Amniotic stem cell (primary cell): ENCODE measurements around the gene INPP4A.
"Not testable (repeated sequence)": the region's sequence is repeated elsewhere in the genome, so short reads cannot be mapped to it uniquely, and the experiment has no call there.

Experiments
- DNase-seq: peaks from one replicate; lab custom pipeline; 2025; lab: John Stamatoyannopoulos, UW

INPP4A gene

DNA sequence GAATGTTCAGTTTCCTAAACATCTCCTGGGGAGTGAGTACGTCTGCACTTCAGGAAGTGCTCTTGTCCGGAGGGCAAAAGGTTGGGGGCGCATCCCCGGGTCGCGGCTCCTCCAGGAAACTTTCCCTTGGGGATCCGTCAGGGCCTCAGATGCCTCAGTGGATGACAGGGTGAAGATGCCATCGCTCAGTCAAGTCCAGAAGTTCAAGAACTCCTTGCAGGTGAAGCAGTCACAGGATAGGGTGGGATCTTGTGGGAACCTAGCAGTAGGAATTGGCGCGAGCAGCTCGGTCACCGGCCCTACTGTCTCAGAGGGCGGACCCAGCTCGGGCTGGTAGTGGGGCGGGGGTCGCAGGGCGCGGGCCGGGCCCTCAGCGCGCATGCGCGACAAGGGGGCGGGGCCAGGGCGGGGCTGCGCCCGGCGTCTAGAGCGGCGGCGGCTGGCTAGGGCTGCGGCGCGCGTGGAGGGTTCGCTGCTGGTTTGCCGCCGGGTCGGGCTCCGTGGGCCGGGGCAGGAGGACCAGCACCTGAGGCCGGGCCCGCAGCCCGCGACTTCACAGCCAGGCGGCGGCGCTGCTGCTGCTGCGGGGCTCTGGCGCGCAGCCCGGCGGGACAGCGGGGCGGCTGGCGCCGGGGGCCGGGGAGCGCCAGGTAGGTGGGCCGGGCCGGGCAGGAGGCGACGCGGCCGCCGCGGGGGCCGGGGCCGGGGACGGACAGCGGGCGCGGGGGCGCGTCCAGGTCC, at the start of gene INPP4A:
TSS of gene INPP4A (plus strand) at position 423 of the 741 bp plus-strand sequence. CDS start 75,191 bp downstream, outside the sequence.
- peak; percentile 27 for DNase-seq

DNA sequence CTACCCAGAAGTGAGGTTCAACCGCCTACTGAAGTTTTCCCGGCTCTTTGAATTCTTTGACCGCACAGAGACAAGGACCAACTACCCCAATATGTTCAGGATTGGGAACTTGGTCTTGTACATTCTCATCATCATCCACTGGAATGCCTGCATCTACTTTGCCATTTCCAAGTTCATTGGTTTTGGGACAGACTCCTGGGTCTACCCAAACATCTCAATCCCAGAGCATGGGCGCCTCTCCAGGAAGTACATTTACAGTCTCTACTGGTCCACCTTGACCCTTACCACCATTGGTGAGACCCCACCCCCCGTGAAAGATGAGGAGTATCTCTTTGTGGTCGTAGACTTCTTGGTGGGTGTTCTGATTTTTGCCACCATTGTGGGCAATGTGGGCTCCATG, 48.7 kb upstream of the INPP4A start:
- no peak for DNase-seq

DNA sequence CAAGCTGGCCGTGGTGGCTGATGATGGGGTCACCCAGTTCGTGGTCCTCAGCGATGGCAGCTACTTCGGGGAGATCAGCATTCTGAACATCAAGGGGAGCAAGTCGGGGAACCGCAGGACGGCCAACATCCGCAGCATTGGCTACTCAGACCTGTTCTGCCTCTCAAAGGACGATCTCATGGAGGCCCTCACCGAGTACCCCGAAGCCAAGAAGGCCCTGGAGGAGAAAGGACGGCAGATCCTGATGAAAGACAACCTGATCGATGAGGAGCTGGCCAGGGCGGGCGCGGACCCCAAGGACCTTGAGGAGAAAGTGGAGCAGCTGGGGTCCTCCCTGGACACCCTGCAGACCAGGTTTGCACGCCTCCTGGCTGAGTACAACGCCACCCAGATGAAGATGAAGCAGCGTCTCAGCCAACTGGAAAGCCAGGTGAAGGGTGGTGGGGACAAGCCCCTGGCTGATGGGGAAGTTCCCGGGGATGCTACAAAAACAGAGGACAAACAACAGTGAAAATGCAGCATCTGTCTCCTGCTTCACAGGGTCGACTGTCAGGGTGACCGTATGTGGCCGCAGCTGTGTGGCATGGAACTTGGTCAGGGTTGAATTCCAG, 47.8 kb upstream of the INPP4A start:
- DNase-seq, result no peak

DNA sequence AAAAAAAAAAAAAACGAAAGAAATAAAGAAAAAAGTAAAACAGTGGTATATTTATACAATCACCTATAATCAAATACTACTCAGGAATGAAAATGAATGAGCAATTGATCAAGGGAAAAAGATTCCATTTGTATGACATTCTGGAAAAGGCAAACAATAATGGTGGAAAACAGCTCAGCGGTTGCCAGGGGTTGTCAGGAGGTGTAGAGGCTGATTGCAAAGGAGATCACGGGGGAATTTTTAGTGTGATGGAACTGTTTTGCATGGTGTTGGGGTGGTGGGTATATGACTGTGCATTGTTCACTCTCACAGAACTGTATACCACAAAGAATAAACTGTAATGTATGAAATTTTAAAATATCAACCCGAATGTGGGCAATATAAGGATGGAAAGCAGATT, 45.5 kb upstream of the INPP4A start:
- DNase-seq, result no peak

DNA sequence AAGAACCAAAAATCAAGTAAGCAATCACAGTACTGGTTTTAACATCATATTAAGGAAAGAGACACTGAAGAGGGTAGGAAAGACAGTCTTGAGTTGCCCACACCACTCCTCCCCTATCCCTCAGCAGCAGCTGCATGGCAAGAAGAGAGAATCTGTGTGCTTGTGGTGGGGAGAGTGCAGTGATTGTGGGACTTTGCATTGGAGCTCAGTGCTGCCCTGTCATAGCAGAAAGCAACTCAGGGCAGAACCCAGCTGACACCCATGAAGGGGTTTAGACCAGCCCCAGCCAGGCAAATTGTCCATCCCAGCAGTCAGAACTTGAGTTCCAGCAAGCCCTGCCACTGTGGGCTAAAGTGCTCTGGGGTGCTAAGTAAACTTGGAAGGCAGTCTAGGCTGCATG, 40.8 kb upstream of the INPP4A start:
- DNase-seq, result no peak

DNA sequence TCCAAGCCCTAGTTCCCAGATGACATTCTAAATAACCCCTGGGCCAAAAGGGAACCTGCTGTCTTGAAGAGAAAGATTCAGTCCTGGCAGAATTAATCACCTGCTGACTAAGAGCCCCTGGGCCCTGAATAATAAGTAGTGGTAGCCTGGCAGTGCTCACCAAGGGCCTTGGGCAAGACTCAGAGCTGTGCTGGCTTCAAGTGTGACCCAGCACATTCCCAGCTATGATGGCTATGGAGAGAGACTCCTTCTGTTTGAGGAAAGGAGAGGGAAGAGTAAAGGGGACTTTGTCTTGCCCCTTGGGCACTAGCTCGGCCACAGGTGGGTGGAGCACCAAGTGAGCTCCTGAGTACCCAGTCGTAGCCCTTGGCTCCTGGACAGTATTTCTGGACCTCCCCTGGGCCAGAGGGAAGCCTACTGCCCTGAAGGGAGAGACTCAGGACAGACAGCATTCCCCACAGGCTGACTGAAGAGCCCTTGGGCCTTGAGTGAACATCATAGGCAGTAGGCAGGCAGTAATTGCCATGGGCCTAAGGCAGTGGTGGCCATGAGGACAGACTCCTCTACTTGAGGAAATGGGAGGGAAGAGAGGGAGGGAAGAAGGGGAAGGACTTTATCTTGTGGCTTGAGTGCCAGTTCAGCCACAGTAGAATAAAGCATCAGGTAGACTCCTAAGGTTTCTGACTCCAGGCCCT, 40.0 kb upstream of the INPP4A start:
- DNase-seq, result no peak

DNA sequence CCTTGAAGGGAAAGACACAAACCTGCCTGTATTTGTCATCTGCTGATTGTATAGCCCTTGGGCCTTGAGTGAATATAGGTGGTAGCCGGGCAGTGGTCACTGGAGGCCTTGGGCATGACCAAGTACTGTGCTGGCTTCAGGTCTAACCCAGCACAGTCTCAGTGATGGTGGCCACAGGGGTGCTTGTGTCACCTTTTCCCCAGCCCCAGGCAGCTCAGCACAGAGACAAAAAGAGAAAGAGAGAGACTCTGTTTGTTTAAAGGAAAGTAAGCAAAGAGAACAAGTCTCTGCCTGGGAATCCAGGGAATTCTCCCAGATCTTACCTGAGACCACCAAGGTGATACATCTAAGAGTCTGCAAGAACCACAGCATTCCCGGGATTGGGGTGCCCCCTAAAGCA, 39.4 kb upstream of the INPP4A start:
- no peak for DNase-seq

DNA sequence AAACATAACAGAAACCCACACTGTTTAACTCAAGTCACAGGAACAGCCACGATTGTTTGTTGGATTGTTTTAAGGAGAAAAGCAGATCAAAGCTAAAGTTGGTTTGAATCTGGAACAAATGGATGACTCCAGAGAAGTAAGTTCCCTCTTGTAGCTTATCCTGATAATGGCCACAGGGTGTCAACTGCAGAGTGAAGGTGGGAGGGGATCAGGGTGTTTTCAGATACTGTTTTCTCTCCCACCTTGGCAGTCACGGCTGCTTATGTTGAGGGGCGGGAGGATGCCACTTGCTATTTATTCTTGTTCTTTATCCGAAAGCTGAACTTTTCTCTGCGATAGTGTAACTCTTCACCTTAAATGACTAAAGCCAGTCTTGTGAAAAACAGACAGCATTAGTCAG, 36.5 kb upstream of the INPP4A start:
- DNase-seq, result no peak

DNA sequence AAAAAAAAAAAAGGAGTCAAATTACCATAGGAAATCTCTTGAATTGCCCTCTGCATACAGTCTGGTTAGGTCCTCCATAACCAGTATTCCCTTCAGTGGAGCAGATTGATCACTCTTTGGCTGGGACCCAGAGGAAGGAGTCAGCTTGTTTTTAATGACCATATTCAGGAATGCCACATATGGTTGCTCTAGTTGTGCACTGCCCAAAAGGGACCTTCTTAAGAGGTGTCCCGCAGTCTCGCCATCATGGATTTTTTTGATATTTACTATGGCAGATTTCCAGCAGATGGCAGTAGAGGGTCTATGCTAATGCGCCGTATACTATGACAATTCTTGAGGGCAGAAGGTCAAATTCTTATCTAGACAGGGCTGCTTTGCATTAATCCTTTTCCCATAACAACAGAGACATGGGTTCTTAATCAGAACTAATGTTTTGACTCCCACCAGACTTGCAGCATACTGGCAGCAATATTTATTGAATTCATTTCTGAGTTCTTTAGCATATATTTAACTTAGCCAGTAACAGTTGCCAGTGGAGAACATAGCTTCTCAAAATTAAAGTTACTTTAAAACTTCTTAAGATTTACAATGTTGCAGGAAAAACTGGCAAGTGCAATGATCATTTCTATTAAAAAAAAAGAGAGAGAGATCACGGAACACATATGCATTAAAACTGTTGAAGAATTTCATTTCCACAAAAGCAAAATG, 31.8 kb upstream of the INPP4A start:
- peak; percentile 28 for DNase-seq

DNA sequence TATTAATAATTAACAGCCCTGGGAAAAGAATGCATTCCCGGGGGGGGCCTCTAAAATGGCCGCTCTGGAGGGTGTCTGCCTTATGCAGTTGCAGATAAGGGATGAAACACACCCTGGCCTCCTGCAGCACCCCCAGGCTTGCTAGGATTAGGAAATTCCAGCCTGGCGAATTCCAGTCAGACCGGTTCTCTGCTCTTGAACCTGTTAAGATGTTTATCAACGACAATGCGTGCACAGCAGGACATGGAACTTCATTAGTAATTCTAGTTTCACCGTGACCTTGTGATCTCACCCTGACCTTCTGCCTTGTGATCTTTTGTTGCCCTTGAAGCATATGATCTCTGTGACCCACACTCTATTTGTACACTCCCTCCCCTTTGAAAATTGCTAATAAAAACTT, 30.4 kb upstream of the INPP4A start:
- not testable (repeated sequence) for DNase-seq

DNA sequence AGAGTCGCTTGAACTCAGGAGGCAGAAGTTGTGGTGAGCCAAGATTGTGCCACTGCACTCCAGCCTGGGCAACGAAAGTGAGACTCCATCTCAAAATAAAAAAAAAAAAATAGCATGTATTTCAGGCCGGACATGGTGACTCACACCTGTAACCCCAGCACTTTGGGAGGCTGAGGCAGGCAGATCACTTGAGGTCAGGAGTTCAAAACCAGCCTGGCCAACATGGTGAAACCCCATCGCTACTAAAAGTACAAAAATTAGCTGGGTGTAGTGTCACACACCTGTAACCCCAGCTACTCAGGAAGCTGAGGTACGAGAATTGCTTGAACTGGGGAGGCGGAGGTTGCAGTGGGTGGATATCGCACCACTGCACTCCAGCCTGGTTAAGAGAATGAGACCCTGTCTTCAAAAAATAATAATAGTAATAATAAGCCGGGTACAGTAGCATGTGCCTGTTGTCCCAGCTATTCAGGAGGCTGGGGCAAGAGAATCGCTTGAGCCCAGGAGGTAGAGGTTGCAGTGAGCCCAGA, 28.9 kb upstream of the INPP4A start:
- DNase-seq, result not testable (repeated sequence)

DNA sequence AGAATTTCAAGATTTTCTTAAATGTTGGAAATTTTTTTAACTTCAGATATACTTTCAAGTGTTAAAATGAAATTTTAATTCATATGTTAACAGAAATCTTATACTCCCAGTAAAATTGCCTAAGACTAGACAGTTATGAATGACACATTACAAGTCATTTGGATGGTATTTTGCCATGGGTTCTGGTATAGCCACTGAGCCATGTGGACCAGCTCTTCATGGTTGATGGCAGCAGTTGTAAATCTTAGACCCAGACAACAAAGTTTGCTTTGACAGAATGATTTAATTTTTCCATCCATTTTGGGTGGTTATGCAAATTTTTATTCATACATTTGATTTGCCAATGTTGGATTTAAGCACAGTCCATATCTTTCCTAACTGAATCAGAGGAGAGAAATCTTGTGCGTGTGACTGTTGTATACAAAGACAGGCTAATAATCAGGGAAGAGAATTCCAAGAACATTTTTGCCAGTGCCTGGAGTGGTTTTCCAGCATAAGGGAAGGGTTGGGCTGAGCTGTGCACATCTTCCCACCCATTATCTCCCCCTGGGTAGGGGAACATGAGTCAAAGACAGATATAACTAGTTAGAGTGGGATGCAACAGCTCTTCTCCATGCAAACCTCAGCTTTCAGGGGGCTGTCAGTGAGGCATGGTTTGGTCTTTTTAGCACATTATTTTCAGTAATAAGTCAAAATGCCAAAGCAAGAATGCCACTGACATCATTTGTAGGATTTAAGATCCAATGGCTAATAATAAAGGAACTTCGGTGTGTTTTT, 28.1 kb upstream of the INPP4A start:
- DNase-seq, result no peak

DNA sequence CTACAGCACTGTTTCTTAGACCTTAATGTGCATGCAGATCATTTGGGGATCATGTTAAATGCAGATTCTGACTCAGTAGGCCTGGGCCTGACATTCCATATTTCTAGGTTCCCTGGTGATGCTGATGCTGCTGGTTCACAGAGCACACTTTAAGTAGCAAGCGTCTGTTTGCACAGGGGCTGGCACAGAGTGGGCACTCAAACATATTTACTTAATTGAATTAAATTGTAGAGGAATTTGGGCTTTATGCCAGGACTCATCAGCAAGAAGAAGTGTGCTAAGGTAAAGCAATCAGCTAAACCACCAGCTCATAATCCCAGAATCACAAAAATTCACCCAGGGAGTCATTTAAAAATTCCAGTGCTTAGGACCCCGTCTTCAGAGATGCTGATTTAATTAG, 25.1 kb upstream of the INPP4A start:
- DNase-seq, result no peak

DNA sequence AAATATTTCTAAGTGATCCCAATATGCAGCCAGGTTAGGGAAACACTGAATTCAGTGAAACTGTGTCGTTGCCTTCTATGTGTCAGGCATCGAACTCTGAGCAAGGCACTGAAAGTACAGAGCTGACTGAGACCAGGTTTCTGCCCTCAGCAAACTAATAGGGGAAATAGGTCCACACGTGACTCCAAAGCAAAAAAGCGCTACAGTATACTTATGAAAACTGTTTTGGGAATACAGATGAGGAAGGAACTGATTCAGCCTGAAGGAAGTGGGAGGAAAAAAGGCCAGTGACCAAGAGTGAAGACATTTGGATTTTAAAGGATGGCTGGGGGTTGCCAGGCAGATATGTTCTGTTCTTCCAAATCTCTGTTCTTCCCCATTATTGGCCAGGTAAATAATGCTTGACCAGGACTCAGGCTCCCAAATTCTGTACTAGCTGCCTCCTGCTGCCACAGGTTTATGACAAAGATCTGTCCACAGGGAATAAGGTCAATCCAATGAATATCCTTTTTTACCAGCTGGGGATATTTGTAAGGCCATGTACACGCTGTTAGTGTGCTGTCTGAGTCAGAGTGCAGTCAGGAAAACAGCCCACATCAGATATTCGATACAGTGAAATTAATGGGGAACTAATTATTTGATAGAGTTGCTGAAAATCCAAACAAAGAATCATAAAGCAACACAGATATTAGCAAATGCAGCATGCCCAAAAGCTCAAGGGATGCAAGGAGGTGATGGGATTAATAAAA, 24.5 kb upstream of the INPP4A start:
- DNase-seq, result no peak

DNA sequence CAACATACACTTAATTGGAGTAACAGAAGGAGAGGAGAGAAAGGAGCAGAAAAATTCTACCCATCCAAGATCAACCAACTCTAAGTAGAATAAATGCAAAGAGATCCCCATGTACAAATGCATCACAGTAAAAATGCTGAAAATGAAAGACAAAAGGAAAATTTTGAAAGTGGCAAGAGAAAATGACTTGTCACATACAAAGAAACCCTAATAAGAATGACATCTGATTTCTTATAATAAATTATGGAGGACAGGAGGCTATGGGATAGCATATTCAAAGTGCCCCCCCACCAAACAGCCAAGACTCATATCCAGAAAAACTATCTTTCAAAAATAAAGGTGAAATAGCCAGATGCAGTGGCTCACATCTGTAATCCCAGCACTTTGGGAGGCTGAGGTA, 22.2 kb upstream of the INPP4A start:
- DNase-seq, result no peak

DNA sequence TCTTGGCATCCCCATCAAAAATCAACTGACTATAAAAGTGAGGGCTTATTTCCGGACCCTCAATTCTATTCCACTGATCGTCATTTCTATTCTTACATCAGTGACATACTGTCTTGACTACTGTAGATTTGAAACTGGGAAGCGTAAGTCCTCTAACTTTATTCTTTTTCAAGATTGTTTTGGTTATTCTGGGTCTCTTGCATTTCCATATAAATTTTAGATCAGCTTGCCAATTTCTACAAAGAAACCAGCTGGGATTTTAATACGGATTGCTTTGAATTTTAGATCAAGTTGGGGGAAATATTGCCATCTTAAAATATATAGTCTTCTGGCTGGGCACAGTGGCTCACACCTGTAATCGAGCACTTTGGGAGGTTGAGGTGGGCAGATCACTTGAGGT, 17.9 kb upstream of the INPP4A start:
- DNase-seq, result no peak

DNA sequence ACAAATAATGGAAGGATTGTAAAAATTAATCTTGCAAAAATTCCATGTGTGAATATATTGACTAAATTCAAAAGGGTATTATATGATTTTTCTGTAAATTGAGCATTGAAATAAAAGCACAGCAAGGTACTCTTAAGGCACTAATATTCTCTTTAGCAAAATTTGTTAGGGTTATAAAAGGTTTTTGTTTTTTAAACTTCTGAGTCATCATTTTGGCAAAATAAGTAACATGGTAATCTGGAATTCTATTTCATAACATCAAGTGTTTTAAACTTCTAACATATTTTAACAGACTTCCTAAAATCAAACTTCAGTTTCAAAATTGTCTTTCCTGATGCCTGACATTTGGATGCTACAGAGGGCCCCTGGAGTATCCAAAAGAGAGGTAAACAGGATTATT, 12.5 kb upstream of the INPP4A start:
- DNase-seq, result no peak

DNA sequence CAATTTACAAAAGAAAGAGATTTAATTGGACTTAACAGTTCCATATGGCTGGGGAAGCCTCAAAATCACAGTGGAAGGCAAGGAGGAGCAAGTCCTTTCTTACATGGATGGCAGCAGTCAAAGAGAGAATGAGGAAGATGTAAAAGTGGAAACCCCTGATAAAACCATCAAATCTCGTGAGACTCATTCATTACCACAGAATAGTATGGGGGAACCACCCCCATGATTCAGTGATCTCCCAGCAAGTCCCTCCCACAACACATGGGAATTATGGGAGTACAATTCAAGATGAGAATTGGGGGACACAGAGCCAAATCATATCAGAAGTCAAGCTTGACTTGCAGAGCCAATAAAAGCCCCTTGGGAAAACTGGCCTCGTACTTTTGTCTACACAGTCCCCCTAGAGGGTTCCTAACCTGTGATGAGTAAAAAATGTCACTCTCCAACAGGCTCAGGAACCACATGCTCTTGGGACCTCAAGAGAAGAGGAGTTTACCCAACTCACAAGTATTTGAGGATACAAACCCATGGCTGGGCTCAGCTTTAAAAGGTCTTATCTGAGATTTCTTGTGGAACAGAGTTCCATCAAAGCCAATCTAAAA, 11.2 kb upstream of the INPP4A start:
- no peak for DNase-seq

DNA sequence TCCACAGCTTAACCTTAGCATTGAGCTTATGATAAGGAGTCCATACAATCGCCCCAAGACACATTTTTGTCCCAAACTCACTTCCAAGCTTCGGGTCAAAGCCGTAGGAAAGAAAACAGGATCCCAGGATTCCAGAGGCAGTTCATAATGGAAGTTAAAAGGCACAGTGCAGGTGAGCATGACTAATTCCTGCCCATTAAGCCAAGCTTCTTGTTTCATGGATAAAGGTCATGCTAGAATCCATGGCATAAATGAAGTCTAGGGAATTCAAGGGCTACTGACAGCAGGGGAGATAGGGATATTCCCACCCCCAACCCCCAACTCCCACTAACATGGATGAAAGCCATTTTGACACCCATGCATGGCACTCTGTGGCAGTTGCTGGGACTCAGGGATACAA, 10.2 kb upstream of the INPP4A start:
- DNase-seq, result no peak

DNA sequence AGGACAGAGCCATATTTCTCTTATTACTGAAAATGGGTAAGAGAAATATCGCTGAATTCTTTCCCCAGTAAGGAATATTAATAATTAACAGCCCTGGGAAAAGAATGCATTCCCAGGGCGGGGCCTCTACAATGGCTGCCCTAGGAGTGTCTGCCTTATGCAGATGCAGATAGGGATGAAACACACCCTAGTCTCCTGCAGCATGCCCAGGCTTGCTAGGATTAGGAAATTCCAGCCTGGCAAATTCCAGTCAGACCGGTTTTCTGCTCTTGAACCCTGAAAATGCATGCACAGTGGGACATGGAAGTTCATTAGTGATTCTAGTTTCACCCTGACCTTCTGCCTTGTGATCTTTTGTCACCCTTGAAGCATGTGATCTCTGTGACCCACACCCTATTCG, 9.0 kb upstream of the INPP4A start:
- DNase-seq, result not testable (repeated sequence)
